Cardiac fibroblast (primary cell): ENCODE measurements around the gene SMIM44.

Source experiments
- DNase-seq, 2 donors: peaks; one replicate each; pipeline versions ENCODE4 v3.0.0 to v3.0.0-alpha.2; 2010; ENCODE audit warnings: low read depth in 2 of 2
- H3K4me3 ChIP-seq, 2 donors: replicated peaks in 1 of 2; 1 replicate in 1 of 2; 2 replicates in 1 of 2; pipeline ENCODE4 v1.5.1; 2011; ENCODE audit warnings: low read depth in 2 of 2, low read length in 2 of 2, mild to moderate bottlenecking in 2 of 2, moderate library complexity in 1 of 2
- TF ChIP-seq, protein P1 (sequence below): IDR thresholded peaks from one replicate; pipeline ENCODE4 v1.5.1; 2011; ENCODE audit warnings: low read depth, mild to moderate bottlenecking, low read length, inconsistent platforms

SMIM44 gene

DNA sequence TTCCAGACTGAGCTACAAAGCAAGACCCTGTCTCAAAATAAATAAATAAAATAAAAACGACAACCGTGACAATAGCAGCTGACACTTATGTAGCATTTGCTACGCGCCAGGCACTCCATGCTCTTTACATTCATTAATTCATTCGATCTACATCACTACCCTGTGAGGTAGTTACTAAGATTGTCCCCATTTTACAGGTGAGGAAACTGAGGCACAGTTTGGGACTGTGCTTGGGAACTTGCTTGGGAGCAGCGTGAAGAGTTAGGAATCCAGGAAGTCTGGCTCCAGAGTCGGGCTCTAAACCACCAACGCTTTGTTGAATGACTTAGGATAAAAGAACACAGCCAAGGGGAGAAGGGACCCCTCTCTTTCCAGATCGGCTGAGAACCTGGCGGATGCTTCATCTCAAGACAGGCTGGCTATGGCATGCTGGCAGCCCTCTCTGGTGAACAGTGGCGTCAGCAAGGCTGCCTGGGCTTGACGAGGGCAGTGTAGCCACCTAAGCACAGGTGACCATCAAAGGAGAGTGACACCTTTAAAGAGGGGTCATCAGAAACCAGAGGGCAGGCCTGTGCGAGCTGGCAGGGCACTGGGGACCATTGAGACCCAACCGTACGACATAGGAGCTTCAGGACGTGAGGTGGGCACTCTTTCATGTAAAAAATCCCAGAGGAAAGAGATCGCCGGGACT is 16.6 kb upstream of the SMIM44 start:
- TF ChIP-seq, protein P1, sequence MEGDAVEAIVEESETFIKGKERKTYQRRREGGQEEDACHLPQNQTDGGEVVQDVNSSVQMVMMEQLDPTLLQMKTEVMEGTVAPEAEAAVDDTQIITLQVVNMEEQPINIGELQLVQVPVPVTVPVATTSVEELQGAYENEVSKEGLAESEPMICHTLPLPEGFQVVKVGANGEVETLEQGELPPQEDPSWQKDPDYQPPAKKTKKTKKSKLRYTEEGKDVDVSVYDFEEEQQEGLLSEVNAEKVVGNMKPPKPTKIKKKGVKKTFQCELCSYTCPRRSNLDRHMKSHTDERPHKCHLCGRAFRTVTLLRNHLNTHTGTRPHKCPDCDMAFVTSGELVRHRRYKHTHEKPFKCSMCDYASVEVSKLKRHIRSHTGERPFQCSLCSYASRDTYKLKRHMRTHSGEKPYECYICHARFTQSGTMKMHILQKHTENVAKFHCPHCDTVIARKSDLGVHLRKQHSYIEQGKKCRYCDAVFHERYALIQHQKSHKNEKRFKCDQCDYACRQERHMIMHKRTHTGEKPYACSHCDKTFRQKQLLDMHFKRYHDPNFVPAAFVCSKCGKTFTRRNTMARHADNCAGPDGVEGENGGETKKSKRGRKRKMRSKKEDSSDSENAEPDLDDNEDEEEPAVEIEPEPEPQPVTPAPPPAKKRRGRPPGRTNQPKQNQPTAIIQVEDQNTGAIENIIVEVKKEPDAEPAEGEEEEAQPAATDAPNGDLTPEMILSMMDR, result no peak
- no peak for DNase-seq

DNA sequence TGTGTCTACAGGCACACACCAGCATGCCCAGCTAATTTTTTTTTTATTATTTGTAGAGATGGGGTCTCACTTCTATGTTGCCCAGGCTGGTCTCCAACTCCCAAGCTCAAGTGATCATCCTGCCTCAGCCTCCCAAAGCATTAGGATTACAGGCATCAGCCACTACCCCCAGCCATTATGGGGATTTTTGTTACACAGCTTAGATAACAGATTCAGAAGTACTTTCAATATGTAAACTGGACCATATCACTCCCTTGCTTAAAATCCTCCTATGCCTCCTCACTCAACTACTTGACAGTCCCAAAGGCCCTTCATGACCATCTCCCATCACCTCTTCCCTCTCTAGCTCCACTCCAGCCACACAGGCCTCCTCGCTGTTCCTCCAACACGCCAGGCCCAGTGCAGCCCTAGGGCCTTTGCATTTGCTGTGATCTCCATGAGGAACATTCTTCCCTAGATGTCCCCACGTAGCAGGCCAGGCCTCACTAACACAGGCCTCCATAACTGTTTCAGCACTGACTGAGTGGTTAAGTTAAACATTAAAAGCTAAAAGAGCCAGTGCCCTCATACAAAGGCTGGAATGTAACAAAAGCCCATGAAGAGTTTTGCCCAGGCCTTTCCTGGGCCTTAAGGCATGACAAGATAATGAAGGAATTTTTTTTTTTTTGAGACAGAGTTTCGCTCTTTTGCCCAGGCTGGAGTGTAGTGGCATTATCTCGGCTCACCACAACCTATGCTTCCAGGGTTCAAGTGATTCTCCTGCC is 14.7 kb upstream of the SMIM44 start:
- TF ChIP-seq, protein P1, result no peak
- DNase-seq, result no peak
- H3K4me3 ChIP-seq, result no peak overlapping the region

More for the DNA sequence above, 16.6 kb upstream of the SMIM44 start:
- peak overlapping the region; percentile 76 to 96 for H3K4me3 ChIP-seq

DNA sequence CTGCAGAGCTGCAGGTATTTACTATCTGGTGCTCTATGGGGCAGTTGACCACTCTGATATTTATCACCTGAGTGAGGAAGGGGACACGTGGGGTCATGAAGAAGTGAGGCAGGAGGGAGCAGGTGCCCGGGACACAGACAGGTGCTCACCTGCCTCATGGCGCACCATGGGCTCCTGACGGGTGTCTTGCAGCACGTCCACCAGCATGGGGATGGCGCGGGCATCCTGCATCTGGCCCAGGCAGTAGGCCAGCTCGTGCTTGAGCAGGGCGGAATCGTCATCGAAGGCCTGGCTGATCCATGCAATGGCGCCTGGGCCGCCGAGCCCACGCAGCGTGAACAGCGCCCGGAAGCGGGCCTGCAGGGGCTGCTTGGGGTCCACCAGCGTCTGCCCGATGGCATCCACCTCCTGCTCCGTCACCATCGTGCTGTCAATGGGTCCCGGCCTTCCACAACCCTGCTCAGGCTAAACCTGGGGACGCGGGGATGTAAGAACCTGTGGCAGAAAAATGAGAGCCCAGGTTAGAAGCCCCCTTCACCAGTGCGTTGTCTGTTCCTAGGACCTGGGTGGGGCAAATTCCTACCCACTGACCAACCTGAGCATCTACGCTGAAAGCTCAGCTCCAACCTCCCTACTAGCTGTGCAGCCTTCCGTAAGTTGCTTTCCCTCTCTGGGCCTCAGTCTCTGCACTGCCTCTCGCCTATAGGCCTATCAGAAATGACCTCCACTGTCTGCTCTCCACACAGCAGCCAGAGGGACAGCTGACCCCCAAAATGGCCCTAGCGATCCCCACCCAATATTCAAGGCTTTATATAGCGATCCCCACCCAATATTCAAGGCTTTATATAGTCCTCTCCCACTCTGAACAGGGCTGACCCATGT is 13.4 kb upstream of the SMIM44 start:
- no peak for DNase-seq
- TF ChIP-seq, protein P1, result no peak
- H3K4me3 ChIP-seq, result no peak overlapping the region

DNA sequence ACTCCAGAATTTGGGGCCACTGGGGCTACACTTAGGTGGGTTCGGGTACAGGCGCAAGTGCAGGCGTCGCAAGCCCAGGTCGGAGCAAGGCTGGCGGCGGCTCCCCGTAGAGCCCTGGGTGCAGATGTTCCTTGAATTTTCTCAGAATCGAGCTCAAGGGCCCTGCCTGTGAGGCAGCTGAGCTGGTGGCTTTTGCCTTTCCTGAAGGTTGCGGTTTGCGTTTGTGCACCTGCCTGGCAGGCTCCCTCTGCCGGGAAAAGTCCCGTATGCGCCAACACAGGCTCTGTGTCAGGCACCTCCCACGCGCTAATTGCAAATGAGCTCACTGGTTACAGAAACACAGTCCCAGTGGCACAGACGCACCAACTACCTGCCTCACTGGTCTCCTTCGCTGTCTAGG is 11.3 kb upstream of the SMIM44 start:
- TF ChIP-seq, protein P1, result no peak
- no peak for DNase-seq
- no peak overlapping the region for H3K4me3 ChIP-seq

DNA sequence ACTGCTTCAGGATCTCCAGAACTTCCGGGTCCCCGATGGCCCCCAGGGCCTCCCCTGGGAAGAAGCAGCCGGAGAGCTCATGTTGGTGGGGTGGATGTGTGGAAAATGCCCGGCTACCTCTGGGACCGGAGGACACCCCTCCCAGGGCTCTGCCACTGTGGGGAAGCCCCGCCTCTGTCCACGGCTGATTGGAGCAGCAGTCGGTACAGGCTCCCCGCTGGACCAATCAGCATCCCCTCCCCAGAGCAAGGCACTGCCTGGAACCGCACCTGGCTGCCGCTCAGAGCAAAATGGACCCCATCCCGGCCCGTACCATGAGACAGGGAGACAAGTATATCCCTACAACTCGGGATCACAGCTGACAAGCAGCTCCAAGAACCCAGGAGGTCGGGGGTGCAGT is 10.8 kb upstream of the SMIM44 start:
- TF ChIP-seq, protein P1, result no peak
- no peak for DNase-seq
- H3K4me3 ChIP-seq, result no peak overlapping the region

DNA sequence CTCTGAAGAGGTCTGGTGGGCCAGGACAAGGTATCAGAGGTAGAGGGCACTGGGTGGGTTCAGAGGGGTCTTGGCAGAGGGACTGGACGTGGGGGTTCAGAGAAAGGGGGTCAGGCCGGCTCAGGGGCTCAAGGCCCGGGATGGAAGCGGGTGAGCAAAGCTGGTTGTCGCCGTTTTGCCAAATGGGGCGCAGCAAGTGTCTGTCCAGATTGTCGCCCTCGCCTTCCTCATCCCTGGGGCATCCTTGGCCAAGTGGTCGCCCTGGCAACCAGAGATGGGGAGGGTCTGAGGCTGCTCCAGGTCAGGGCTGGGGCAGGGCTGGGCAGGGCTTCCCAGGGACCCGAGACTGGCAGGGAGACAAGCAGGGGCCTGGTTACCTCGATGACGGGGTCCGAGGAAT is 10.4 kb upstream of the SMIM44 start:
- DNase-seq, result no peak
- TF ChIP-seq, protein P1, result no peak
- H3K4me3 ChIP-seq, result no peak overlapping the region
